MM.1S (cell line): ENCODE data around the gene GIMAP2.

Experiments
- CTCF ChIP-seq: fragments of 300-600 bp; sonication (generic); IDR thresholded peaks from 2 replicates; pipeline ENCODE4 v1.5.1; 2016; ENCODE audit warnings: antibody characterized with exemption, low read length, mixed read lengths
- EZH2 ChIP-seq: fragments of 300-600 bp; sonication (generic); optimal IDR thresholded peaks from 2 replicates; pipeline ENCODE3; 2017; ENCODE audit warnings: low read depth, mild to moderate bottlenecking, antibody characterized with exemption, low read length, mixed read lengths
- EZH2phosphoT487 ChIP-seq: fragments of 300-600 bp; sonication (generic); IDR thresholded peaks from 2 replicates; pipeline ENCODE4 v1.6.1; 2018; ENCODE audit warnings: antibody characterized with exemption, low read length

- TF ChIP-seq EZH2 (no peak), CTCF (no peak), EZH2phosphoT487 (no peak)
Observed at GRCh38 chr7:150668977-150669376, 16.5 kb upstream of the GIMAP2 start.
